Activated naive CD4-positive, alpha-beta T cell treated with anti-CD3 and anti-CD28 coated beads for 36 hours (primary cell): ENCODE results near the gene PRDM10. TPM values are rescaled to one million over a fixed set of nuclear protein-coding genes. Genes with fewer than 3 reads are reported as not detected.

Source experiments
- CTCF ChIA-PET: fragments of 350-600 bp; sonication (Branson Sonifier 250); formaldehyde crosslinking; loops from one replicate; lab custom pipeline; 2021; ENCODE audit warnings: antibody characterized with exemption; lab: Charles Lee
- DNase-seq: peaks from one replicate; pipeline ENCODE4 v3.0.0-alpha.2; 2020
- H3K27ac Mint-ChIP-seq: one replicate; pipeline ENCODE4 v1.8.0; 2021; ENCODE audit warnings: mild to moderate bottlenecking, mixed read lengths
- H3K27me3 Mint-ChIP-seq: one replicate; pipeline ENCODE4 v1.8.0; 2021; ENCODE audit warnings: low read depth, mixed read lengths
- H3K36me3 Mint-ChIP-seq: one replicate; pipeline ENCODE4 v1.8.0; 2021; ENCODE audit warnings: low read depth, mixed read lengths
- H3K4me1 Mint-ChIP-seq: one replicate; pipeline ENCODE4 v1.8.0; 2021; ENCODE audit warnings: low read depth, mixed read lengths
- H3K4me3 Mint-ChIP-seq: one replicate; pipeline ENCODE4 v1.8.0; 2021; ENCODE audit warnings: mild to moderate bottlenecking, moderate library complexity, mixed read lengths
- H3K9me3 Mint-ChIP-seq: one replicate; pipeline ENCODE4 v1.8.0; 2021; ENCODE audit warnings: mixed read lengths
- intact Hi-C: fragments of 100-400 bp; cut with micrococcal nuclease; formaldehyde crosslinking; loops from one replicate; pipeline ENCODE4 v1.15.1; 2023
- total RNA-seq, 2 experiments: library from RNA; stranded (reverse); gene quantifications; one replicate each; pipeline ENCODE4 v1.2.3, GENCODE V29; 2021

The PRDM10 gene
- total RNA-seq, 2 experiments from 2014 or later: 19.3 to 24.3 TPM

GRCh38 chr11:129950101-129951091, 52.2 kb downstream of the PRDM10 start:
- no peaks in the 10 kb centered on the region for H3K4me1 Mint-ChIP-seq
- peaks cover 14% of the 10 kb centered on the region for H3K36me3 Mint-ChIP-seq
- no peak for DNase-seq
- H3K27me3 Mint-ChIP-seq: no peaks in the 10 kb centered on the region
- intact Hi-C loops: no loop called here
- CTCF ChIA-PET: interaction anchor here (0.5 kb wide), 1 partner anchor 22 kb away, joined by 3 read pairs; no protein-coding TSS in a partner anchor
- H3K4me3 Mint-ChIP-seq: no peak overlapping the region
- H3K9me3 Mint-ChIP-seq: no peaks in the 10 kb centered on the region
- H3K27ac Mint-ChIP-seq: no peak overlapping the region

DNA sequence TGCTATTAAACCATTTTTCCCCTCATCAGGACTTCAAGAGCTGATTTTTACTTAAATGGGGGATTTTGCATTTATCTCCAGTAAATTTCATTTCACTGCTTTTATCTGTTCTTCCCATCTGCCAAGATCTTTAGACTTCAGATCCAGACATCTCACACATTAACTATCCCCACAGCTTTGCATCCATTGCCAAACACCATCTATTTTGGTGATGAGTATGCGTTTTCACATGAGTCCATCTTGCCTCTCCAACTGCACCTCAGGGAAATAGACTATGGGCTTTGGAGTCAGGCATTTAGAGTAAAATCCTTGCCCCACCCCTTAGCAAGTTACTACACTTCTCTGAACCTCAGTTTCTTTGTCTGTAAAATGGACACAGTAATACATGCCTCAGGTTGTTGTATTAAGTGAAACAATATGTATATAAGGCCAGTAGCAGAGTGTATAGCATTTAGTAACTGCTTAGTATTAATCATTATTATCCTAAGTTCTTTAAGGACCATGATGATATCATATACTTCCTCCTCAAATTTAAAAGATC, 53.6 kb downstream of the PRDM10 start:
- CTCF ChIA-PET: no interaction called here
- Mint-ChIP-seq H3K4me3 (no peak overlapping the region), H3K27ac (no peak overlapping the region), H3K4me1 (no peaks in the 10 kb centered on the region), H3K9me3 (no peaks in the 10 kb centered on the region), H3K36me3 (peaks cover 19% of the 10 kb centered on the region), H3K27me3 (no peaks in the 10 kb centered on the region)
- intact Hi-C loops: no loop called here
- DNase-seq: no peak

DNA sequence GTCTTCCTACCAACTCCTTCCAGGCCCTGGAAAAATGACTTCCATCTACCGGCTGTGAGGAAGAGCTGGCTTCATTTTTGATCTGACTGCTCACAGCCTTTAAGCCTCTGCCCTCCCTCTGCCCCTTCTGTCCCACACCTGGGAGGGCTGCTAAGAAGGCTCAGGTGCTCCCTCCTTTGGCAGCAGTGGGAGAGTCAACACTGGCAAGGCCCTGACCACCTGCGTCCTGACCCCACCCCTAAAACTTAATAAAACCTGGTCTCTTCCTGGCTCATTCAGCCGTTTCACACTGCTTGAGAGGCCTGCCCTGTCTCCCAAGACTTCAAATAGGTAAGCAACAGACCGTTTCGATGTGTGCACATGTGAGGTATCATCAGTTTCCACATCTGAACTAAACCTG, 55.2 kb downstream of the PRDM10 start:
- H3K4me3 Mint-ChIP-seq: no peak overlapping the region
- no peak overlapping the region for H3K27ac Mint-ChIP-seq
- H3K4me1 Mint-ChIP-seq: no peaks in the 10 kb centered on the region
- no peak for DNase-seq
- H3K36me3 Mint-ChIP-seq: peaks cover 20% of the 10 kb centered on the region
- no peaks in the 10 kb centered on the region for H3K9me3 Mint-ChIP-seq
- CTCF ChIA-PET: no interaction called here
- intact Hi-C loops: no loop called here
- H3K27me3 Mint-ChIP-seq: no peaks in the 10 kb centered on the region

DNA sequence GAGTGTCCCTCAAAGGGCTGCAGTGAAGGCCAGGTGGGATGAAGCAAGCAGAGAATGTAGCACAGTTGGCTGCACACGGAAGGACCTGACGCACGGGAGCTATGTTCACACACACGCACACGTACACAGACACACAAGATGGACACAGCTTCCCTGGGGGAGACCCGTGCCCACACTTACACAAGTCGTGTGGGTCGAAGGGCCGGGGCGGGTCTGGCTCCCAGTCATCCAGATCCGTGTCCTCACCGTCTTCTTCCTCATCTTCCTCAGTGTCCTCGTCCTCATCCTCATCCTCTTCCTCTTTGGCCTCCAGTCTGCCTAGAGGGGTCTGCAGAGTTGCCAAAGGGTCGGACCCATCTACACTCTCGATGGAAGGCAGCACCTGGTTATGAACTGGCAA, 55.7 kb downstream of the PRDM10 start:
- H3K36me3 Mint-ChIP-seq: peaks cover 23% of the 10 kb centered on the region
- H3K4me1 Mint-ChIP-seq: no peaks in the 10 kb centered on the region
- intact Hi-C loops: no loop called here
- no peak for DNase-seq
- no peaks in the 10 kb centered on the region for H3K9me3 Mint-ChIP-seq
- CTCF ChIA-PET: interaction anchor here (0.7 kb wide), 1 partner anchor 23 kb away, joined by 3 read pairs; no protein-coding TSS in a partner anchor
- no peaks in the 10 kb centered on the region for H3K27me3 Mint-ChIP-seq
- H3K27ac Mint-ChIP-seq: no peak overlapping the region
- no peak overlapping the region for H3K4me3 Mint-ChIP-seq

DNA sequence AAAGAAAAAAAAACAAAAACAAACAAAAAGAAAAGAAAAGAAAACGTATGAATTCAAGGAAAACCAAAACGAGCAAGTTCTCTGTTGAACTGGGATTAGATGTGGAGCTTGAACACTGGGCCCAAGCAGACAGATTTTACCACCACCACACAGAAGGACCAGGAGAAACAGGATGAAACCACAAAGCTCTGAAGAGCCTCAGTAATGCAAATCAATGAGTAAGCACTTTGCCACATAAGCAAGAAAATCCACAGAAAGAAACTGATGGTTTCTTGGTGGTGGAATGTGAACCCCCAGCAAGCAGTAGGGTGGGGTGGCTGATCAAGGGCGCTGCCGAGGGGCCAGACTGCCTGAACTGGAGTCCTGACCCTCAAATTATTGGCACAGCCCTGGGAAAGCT, 56.4 kb downstream of the PRDM10 start:
- peaks cover 24% of the 10 kb centered on the region for H3K36me3 Mint-ChIP-seq
- H3K27me3 Mint-ChIP-seq: no peaks in the 10 kb centered on the region
- intact Hi-C loops: no loop called here
- H3K27ac Mint-ChIP-seq: no peak overlapping the region
- H3K9me3 Mint-ChIP-seq: no peaks in the 10 kb centered on the region
- no peak overlapping the region for H3K4me3 Mint-ChIP-seq
- DNase-seq: no peak
- no peaks in the 10 kb centered on the region for H3K4me1 Mint-ChIP-seq
- CTCF ChIA-PET: interaction anchor here (0.6 to 1.4 kb wide), 4 partner anchors 11 to 186 kb away, joined by 3 read pairs; no protein-coding TSS in a partner anchor

DNA sequence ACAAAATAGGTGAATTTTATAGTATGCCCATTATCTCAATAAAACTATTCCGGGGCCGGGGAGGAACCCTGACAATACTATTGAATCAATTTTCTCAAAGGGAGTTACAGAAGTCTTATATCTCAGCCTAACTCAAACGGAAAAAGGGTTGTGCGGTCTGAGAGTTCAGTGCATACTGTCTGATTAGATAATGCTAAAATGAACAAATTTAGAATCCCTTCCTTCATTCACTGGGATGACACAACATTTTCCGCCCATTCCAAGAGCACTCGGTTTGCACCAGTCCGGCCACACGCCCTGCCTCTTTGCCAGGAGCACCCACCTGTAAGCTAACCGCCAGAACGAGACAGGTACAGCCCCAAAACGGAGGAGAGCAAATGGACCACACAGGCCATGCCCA, 57.3 kb downstream of the PRDM10 start:
- Mint-ChIP-seq H3K27me3 (no peaks in the 10 kb centered on the region), H3K27ac (no peak overlapping the region), H3K4me1 (no peaks in the 10 kb centered on the region), H3K9me3 (no peaks in the 10 kb centered on the region), H3K4me3 (no peak overlapping the region), H3K36me3 (peaks cover 24% of the 10 kb centered on the region)
- no peak for DNase-seq
- intact Hi-C loops: no loop called here
- CTCF ChIA-PET: interaction anchor here (1.0 to 1.4 kb wide), 2 partner anchors 10 to 187 kb away, joined by 3 read pairs; no protein-coding TSS in a partner anchor

- Mint-ChIP-seq H3K4me1 (no peaks in the 10 kb centered on the region), H3K9me3 (no peaks in the 10 kb centered on the region), H3K27ac (no peak overlapping the region), H3K27me3 (no peaks in the 10 kb centered on the region), H3K4me3 (no peak overlapping the region), H3K36me3 (peaks cover 24% of the 10 kb centered on the region)
- no peak for DNase-seq
- intact Hi-C loops: no loop called here
- CTCF ChIA-PET: no interaction called here
Measured at GRCh38 chr11:129944696-129945095, 57.9 kb downstream of the PRDM10 start.

DNA sequence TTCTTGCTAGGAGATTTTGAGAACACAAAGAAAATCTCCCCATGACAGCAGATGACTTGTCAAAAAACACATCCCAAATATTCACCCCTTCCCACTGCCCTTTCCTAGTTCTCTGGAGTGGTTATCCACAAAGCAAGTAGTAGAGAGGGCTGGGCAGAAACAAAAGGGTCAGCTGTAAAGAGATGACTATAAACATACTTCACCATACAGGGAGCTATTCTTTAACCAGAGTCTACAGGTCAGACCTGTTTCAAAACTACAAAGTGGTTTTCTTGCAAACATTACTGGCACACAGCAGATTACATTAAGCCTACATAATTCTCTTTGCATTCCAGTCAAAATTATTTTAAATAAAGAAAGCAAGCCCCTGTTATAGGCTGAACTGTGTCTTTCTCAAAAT, 59.6 kb downstream of the PRDM10 start:
- no peak overlapping the region for H3K4me3 Mint-ChIP-seq
- intact Hi-C loops: no loop called here
- H3K27me3 Mint-ChIP-seq: no peaks in the 10 kb centered on the region
- no peak for DNase-seq
- H3K9me3 Mint-ChIP-seq: no peaks in the 10 kb centered on the region
- peaks cover 26% of the 10 kb centered on the region for H3K36me3 Mint-ChIP-seq
- CTCF ChIA-PET: interaction anchor here (0.9 kb wide), 1 partner anchor 20 kb away, joined by 4 read pairs; no protein-coding TSS in a partner anchor
- H3K4me1 Mint-ChIP-seq: no peaks in the 10 kb centered on the region
- H3K27ac Mint-ChIP-seq: no peak overlapping the region

GRCh38 chr11:129939510-129939909, 63.1 kb downstream of the PRDM10 start:
- no peak overlapping the region for H3K4me3 Mint-ChIP-seq
- no peak for DNase-seq
- H3K27me3 Mint-ChIP-seq: no peaks in the 10 kb centered on the region
- peaks cover 13% of the 10 kb centered on the region for H3K36me3 Mint-ChIP-seq
- no peaks in the 10 kb centered on the region for H3K9me3 Mint-ChIP-seq
- H3K4me1 Mint-ChIP-seq: no peaks in the 10 kb centered on the region
- CTCF ChIA-PET: interaction anchor here (0.8 kb wide), 1 partner anchor 11 kb away, joined by 3 read pairs; no protein-coding TSS in a partner anchor
- intact Hi-C loops: no loop called here
- no peak overlapping the region for H3K27ac Mint-ChIP-seq

DNA sequence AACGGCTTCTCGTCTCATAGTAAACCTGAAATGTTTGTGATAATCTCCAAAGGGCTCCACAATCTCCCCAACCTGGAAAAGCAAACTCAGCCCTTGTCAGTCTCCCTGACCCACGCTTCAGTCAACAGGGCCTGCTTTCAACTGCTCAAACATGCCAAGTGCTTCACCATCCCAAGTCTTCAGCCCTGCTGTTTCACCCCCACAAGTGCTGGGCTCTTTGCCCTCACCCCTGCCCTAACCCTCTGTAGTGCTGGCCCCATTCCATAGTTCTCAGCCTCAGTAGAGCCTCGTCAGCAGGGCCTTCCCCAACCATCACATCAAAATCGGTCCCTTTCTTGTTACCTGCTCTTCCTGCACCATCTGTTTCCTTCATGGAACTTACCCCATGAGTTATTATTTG, 63.9 kb downstream of the PRDM10 start:
- no peaks in the 10 kb centered on the region for H3K9me3 Mint-ChIP-seq
- peaks cover 15% of the 10 kb centered on the region for H3K36me3 Mint-ChIP-seq
- no peak for DNase-seq
- no peaks in the 10 kb centered on the region for H3K4me1 Mint-ChIP-seq
- CTCF ChIA-PET: no interaction called here
- no peaks in the 10 kb centered on the region for H3K27me3 Mint-ChIP-seq
- intact Hi-C loops: no loop called here
- no peak overlapping the region for H3K27ac Mint-ChIP-seq
- H3K4me3 Mint-ChIP-seq: no peak overlapping the region

DNA sequence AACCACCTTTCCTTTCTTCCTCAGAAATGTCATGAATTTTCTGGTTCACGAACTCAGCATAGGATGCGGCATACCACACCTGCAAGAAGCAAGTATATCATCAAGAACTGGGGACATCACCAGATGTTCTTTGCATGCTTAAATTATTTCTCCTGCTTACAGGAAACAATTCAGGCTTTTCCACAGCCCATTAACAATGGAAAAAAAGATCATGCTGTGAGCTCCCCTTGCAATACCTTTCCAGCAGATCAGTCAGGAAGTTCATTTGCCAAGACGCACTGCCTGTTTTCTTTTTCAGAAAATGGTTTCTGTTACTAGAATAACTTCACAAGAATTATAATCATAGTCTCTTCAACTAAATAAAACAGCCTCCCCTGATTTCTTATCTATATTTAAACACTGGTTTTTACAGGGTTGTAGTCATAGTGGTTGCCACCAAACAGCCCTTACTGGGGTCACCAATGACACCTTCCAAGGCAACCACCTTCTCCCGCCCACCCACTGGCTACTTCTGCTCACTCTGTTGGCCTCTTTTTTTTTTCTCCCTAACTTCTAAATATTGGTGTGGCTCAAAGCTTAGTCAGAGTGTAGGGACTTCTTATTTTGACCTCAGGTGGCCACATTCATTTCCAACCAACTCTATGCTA, 64.9 kb downstream of the PRDM10 start:
- no peaks in the 10 kb centered on the region for H3K4me1 Mint-ChIP-seq
- H3K36me3 Mint-ChIP-seq: peaks cover 17% of the 10 kb centered on the region
- no peak overlapping the region for H3K27ac Mint-ChIP-seq
- DNase-seq: no peak
- H3K27me3 Mint-ChIP-seq: no peaks in the 10 kb centered on the region
- H3K4me3 Mint-ChIP-seq: no peak overlapping the region
- CTCF ChIA-PET: no interaction called here
- H3K9me3 Mint-ChIP-seq: no peaks in the 10 kb centered on the region
- intact Hi-C loops: no loop called here

GRCh38 chr11:129935723-129936122, 66.9 kb downstream of the PRDM10 start:
- DNase-seq: no peak
- no peaks in the 10 kb centered on the region for H3K27me3 Mint-ChIP-seq
- H3K9me3 Mint-ChIP-seq: no peaks in the 10 kb centered on the region
- no peak overlapping the region for H3K4me3 Mint-ChIP-seq
- intact Hi-C loops: no loop called here
- H3K4me1 Mint-ChIP-seq: no peaks in the 10 kb centered on the region
- H3K27ac Mint-ChIP-seq: no peak overlapping the region
- peaks cover 14% of the 10 kb centered on the region for H3K36me3 Mint-ChIP-seq
- CTCF ChIA-PET: interaction anchor here (1.0 to 1.2 kb wide), 2 partner anchors 10 to 194 kb away, joined by 3 read pairs; no protein-coding TSS in a partner anchor
